Stomach (tissue), 4 donors: ENCODE measurements around the gene ADM5.

Experiments
- CTCF ChIP-seq, 7 experiments: fragments of 450-650 bp in 4 of 7; fragments of 200-600 bp in 3 of 7; sonication (generic) in 3 of 7; IDR thresholded peaks; one replicate each; pipeline ENCODE4 v1.5.1; 2016 to 2019; ENCODE audit warnings: antibody characterized with exemption in 7 of 7, control low read depth in 2 of 7, mild to moderate bottlenecking in 1 of 7
- EP300 ChIP-seq: sonication (generic); formaldehyde crosslinking; IDR thresholded peaks from one replicate; pipeline ENCODE4 v1.6.1; 2017; ENCODE audit warnings: antibody characterized with exemption
- POLR2AphosphoS5 ChIP-seq, 3 donors: sonication (generic); formaldehyde crosslinking; IDR thresholded peaks; one replicate each; pipeline ENCODE4 v1.6.1; 2016; ENCODE audit warnings: antibody characterized with exemption in 3 of 3

GRCh38 chr19:49727217-49728030, 38.0 kb downstream of the ADM5 start:
- TF ChIP-seq EP300 (no peak), CTCF (IDR thresholded peaks at IDR 0.05) (no peak), POLR2AphosphoS5 (IDR thresholded peaks at IDR 0.05) (no peak)
